ENCODE measurements around the gene RUNX3. TPM values are rescaled to one million over a fixed set of nuclear protein-coding genes. Genes with fewer than 3 reads are reported as not detected.
A peak's percentile ranks its signal among the peaks of the same experiment; 100 is the strongest.
"Not testable (repeated sequence)": the region's sequence is repeated elsewhere in the genome, so short reads cannot be mapped to it uniquely, and the experiment has no call there.

The RUNX3 gene
- total and polyA plus RNA-seq, 8 donors, result 0.29 to 6.1 (median 2.6) TPM; not detected in 1

DNA sequence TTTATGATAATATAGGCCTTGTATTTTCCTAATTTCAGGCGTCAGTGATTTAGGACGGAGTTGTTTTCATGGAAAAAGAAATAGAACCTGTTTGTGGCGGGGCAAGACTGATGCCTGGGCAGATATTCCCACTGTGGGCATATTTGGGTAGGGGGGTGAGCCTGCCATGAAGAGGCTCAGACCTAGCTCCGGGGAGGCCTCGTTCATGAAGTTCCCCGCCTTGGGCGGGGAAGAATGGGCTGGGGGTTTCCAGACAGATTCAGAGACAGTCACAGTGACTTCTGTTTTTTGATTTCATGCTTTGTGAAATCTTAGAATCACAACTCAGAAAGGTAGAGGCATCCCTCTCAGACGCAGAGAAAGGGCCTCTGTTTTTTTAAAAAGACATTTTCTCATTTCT lies 36.1 kb downstream of the RUNX3 start:
- Histone ChIP-seq H3K4me3 (no peak overlapping the region), H3K4me1 (peaks cover 0 to 10% (median 2%) of the 10 kb centered on the region in 4 donors), H3K36me3 (no peaks in the 10 kb centered on the region), H3K27me3 (peaks cover 0 to 28% (median 0%) of the 10 kb centered on the region in 3 donors), H3K27ac (no peak overlapping the region), H3K9me3 (peaks cover 0 to 10% (median 7%) of the 10 kb centered on the region in 4 donors)
- DNase-seq, result peak; percentile 1 to 10
- WGBS, 5 donors, result 61 to 84% (median 75%) methylated on average over 8 of the region's 8 CpGs
- TF ChIP-seq EP300 (IDR thresholded peaks at IDR 0.05), result no peak
- TF ChIP-seq, protein P1, sequence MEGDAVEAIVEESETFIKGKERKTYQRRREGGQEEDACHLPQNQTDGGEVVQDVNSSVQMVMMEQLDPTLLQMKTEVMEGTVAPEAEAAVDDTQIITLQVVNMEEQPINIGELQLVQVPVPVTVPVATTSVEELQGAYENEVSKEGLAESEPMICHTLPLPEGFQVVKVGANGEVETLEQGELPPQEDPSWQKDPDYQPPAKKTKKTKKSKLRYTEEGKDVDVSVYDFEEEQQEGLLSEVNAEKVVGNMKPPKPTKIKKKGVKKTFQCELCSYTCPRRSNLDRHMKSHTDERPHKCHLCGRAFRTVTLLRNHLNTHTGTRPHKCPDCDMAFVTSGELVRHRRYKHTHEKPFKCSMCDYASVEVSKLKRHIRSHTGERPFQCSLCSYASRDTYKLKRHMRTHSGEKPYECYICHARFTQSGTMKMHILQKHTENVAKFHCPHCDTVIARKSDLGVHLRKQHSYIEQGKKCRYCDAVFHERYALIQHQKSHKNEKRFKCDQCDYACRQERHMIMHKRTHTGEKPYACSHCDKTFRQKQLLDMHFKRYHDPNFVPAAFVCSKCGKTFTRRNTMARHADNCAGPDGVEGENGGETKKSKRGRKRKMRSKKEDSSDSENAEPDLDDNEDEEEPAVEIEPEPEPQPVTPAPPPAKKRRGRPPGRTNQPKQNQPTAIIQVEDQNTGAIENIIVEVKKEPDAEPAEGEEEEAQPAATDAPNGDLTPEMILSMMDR (IDR thresholded peaks at IDR 0.05), result no peak
- TF ChIP-seq POLR2A (IDR thresholded peaks at IDR 0.05), result no peak
- no peak for TF ChIP-seq POLR2AphosphoS5 (IDR thresholded peaks at IDR 0.05)
- intact Hi-C loops (cut with DNase I; ENCODE audit: low total_unique reads), result no loop called here

GRCh38 chr1:24893431-24893830 lies 36.6 kb downstream of the RUNX3 start:
- Histone ChIP-seq H3K4me3 (no peak overlapping the region), H3K27ac (no peak overlapping the region), H3K4me1 (peaks cover 0 to 7% (median 2%) of the 10 kb centered on the region in 4 donors), H3K27me3 (peaks cover 0 to 28% (median 0%) of the 10 kb centered on the region in 3 donors), H3K36me3 (no peaks in the 10 kb centered on the region), H3K9me3 (peaks cover 0 to 10% (median 7%) of the 10 kb centered on the region in 4 donors)
- DNase-seq, result peak; percentile 52 to 73
- WGBS, 5 donors, result 22 to 56% (median 33%) methylated on average over 3 of the region's 3 CpGs
- intact Hi-C loops (cut with DNase I; ENCODE audit: low total_unique reads), result no loop called here
- TF ChIP-seq POLR2AphosphoS5 (IDR thresholded peaks at IDR 0.05) (no peak), POLR2A (IDR thresholded peaks at IDR 0.05) (no peak), EP300 (IDR thresholded peaks at IDR 0.05) (no peak)
- TF ChIP-seq, protein P1 (IDR thresholded peaks at IDR 0.05), result no peak

DNA sequence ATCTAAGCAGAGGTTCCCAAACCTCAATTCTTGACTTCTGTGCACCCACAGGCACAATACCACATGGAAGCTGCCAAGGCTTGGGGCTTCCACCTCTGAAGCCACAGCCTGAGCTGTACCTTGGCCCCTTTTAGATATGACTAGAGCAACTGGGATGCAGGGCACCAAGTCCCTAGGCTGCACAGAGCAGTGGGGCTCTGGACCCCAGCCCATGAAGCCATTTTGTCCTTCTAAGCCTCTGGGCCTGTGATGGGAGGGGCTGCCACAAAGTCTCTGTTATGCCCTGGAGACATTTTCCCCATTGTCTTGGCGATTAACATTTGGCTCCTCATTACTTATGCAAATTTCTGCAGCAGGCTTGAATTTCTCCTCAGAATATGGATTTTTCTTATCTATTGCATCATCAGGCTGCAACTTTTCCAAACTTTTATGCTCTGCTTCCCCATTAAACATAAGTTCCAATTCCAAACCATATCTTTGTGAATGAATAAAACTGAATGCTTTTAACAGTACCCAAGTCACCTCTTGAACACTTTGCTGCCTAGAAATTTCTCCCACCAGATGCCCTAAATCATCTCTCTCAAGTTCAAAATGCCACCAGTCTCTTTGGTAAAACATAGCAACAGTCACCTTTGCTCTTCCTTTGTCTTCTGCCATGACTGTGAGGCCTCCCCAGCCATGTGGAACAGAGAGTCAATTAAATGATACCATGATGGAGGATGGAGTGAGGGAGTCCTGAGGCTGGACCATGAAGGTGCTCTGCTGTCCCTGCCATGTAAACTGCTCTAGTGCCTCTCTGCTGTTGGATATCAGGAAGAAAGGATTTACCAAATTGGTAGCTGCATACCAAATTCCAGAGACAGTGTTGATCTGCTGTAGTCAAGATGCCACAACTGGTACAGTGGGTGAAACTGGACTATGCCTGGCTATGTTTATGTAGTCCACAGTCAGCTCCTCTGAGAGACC lies 37.6 kb downstream of the RUNX3 start:
- TF ChIP-seq, protein P1 (IDR thresholded peaks at IDR 0.05), result no peak
- TF ChIP-seq POLR2AphosphoS5 (IDR thresholded peaks at IDR 0.05) (no peak), POLR2A (IDR thresholded peaks at IDR 0.05) (no peak), EP300 (IDR thresholded peaks at IDR 0.05) (no peak)
- Histone ChIP-seq H3K4me3 (no peak overlapping the region), H3K36me3 (no peaks in the 10 kb centered on the region), H3K4me1 (peaks cover 0 to 5% (median 0%) of the 10 kb centered on the region in 4 donors), H3K9me3 (peaks cover 0 to 10% (median 7%) of the 10 kb centered on the region in 4 donors), H3K27ac (no peak overlapping the region), H3K27me3 (peaks cover 0 to 26% (median 0%) of the 10 kb centered on the region in 3 donors)
- 76 to 96% (median 89%) methylated on average over 1 of the region's 1 CpG for WGBS, 5 donors
- DNase-seq, result peak in 1 of 2 donors; percentile 9
- intact Hi-C loops (cut with DNase I; ENCODE audit: low total_unique reads), result no loop called here

- WGBS, 5 donors, result 44 to 88% (median 78%) methylated on average over 1 of the region's 1 CpG
- H3K4me3 ChIP-seq; intact Hi-C loops (cut with DNase I; ENCODE audit: low total_unique reads); H3K4me1 ChIP-seq; H3K36me3 ChIP-seq; H3K27ac ChIP-seq: not testable (repeated sequence)
- DNase-seq, result peak in 1 of 2 donors; percentile 4
- peaks cover 0 to 17% (median 0%) of the 10 kb centered on the region in 3 donors for H3K27me3 ChIP-seq
- H3K9me3 ChIP-seq, result peaks cover 0 to 10% (median 7%) of the 10 kb centered on the region in 4 donors
Measured at GRCh38 chr1:24891367-24891766, 38.7 kb downstream of the RUNX3 start.
